GM10248 (cell line): ENCODE results near the gene GRAP2.
"Not testable (repeated sequence)": the region's sequence is repeated elsewhere in the genome, so short reads cannot be mapped to it uniquely, and the experiment has no call there.

Experiments
- CTCF ChIA-PET: fragments of 300-600 bp; sonication (Branson Sonifier 250); formaldehyde crosslinking; extraction: SDS; loops from one replicate; lab custom pipeline; 2021; ENCODE audit warnings: antibody characterized with exemption; lab: Yijun Ruan, JAX
- POLR2A ChIA-PET: fragments of 350-650 bp; sonication (Branson Sonifier 250); formaldehyde crosslinking; extraction: SDS; loops from one replicate; lab custom pipeline; 2020; ENCODE audit warnings: antibody characterized with exemption; lab: Yijun Ruan, JAX
- DNase-seq: peaks from one replicate; pipeline ENCODE4 v3.0.0; 2012; ENCODE audit errors: extremely low spot score
- TF ChIP-seq, protein P1 (sequence below): IDR thresholded peaks from 2 replicates; pipeline ENCODE4 v1.5.1; 2012; ENCODE audit warnings: mild to moderate bottlenecking, low read depth; ENCODE audit errors: extremely low read depth, missing control alignments, control extremely low read depth

Gene GRAP2

DNA sequence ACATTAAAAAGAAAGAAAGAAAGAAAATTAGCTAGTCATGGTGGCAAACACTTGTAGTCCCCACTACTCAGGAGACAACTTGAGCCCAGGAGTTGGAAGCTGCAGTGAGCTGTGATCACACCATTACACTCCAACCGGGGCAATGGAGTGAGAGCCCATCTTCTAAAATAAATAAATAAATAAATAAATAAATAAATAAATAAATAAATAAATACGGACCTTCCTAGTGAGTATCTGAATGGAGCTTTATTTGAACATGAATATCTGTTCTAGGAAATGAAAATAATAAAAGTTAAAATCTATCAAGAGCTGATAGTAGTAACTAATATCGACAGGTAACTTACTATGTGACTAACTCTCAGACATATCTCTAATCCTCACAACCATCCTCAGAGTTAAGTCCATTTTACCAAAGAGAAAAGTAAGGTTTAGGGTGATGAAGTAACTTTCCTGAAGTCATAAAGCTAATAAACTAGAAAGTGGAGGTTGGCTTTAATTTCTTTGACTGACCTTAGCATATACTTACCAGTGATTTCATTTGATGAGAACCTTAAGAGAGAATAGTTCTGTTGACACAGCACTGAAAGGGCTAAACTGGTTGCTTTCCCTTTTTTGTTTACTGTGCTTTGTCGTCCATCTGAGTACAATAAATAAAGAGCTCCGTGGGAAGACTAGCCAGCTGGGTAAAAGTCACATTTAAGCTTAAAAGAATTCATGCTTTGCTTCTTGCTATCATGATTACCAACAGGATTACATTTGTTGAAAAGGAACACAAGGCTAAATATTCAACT is 29.7 kb upstream of the GRAP2 start:
- POLR2A ChIA-PET = no interaction called here
- TF ChIP-seq, protein P1, sequence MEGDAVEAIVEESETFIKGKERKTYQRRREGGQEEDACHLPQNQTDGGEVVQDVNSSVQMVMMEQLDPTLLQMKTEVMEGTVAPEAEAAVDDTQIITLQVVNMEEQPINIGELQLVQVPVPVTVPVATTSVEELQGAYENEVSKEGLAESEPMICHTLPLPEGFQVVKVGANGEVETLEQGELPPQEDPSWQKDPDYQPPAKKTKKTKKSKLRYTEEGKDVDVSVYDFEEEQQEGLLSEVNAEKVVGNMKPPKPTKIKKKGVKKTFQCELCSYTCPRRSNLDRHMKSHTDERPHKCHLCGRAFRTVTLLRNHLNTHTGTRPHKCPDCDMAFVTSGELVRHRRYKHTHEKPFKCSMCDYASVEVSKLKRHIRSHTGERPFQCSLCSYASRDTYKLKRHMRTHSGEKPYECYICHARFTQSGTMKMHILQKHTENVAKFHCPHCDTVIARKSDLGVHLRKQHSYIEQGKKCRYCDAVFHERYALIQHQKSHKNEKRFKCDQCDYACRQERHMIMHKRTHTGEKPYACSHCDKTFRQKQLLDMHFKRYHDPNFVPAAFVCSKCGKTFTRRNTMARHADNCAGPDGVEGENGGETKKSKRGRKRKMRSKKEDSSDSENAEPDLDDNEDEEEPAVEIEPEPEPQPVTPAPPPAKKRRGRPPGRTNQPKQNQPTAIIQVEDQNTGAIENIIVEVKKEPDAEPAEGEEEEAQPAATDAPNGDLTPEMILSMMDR = no peak

DNA sequence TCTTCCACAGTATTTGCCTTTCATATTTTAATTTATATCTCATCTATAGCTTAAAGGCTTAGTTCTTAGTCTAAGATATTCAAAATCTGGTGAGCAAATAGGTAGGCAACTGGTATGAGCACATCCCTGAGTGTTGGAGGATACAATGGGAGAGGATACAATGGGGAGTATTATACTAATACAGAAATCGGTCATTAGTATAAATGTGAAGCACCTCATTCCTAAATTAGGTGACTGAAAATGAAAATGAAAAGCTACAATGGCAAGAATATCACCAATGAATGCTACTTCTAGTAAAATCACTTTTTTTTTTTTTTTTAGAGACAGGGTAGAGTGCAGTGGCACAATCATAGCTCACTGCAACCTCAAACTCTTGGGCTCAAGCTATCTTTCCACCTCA is 28.3 kb upstream of the GRAP2 start:
- ChIA-PET CTCF (interaction anchor here (0.9 to 2.1 kb wide), 4 partner anchors 8 to 32 kb away, joined by 3 to 6 read pairs (median 4); no protein-coding TSS in a partner anchor), POLR2A (no interaction called here)
- TF ChIP-seq, protein P1 = no peak
- DNase-seq = no peak

More for the DNA sequence above, 29.7 kb upstream of the GRAP2 start:
- CTCF ChIA-PET = interaction anchor here (1.4 to 2.1 kb wide), 3 partner anchors 19 to 33 kb away, joined by 4 to 6 read pairs (median 5); no protein-coding TSS in a partner anchor
- no peak for DNase-seq

DNA sequence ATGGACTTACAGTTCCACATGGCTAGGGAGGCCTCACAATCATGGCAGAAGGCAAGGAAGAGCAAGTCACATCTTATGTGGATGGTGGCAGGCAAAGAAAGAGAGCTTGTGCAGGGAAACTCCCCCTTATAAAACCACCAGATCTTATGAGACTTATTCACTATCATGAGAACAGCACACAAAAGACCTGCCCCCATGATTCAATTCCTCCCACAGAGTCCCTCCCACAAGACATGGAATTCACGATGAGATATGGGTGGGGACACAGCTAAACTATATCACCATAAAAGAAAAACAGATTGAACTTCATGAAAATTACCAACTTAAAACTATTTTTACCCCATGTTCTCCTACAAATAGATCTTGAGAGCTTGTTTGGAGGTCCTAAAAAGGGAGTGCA is 26.9 kb upstream of the GRAP2 start:
- TF ChIP-seq, protein P1 = no peak
- CTCF ChIA-PET = interaction anchor here (1.2 to 1.6 kb wide), 5 partner anchors 8 to 59 kb away, joined by 3 to 6 read pairs (median 4); no protein-coding TSS in a partner anchor
- DNase-seq = no peak
- POLR2A ChIA-PET = no interaction called here

DNA sequence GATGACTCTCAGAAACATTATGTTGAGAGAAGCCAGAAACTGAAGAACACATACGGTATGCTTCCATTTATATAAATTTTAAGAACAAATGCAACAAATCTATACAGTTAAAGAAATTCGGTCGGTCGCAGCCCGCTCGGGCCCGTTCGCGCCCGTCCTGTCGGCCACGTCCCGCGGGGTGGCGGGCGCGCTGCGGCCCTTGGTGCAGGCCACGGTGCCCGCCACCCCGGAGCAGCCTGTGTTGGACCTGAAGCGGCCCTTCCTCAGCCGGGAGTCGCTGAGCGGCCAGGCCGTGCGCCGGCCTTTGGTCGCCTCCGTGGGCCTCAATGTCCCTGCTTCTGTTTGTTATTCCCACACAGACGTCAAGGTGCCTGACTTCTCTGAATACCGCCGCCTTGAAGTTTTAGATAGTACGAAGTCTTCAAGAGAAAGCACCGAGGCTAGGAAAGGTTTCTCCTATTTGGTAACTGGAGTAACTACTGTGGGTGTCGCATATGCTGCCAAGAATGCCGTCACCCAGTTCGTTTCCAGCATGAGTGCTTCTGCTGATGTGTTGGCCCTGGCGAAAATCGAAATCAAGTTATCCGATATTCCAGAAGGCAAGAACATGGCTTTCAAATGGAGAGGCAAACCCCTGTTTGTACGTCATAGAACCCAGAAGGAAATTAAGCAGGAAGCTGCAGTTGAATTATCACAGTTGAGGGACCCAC is 25.6 kb upstream of the GRAP2 start:
- POLR2A ChIA-PET, DNase-seq: not testable (repeated sequence)
- CTCF ChIA-PET = interaction anchor here (1.4 to 1.6 kb wide), 2 partner anchors 9 to 24 kb away, joined by 3 to 4 read pairs; no protein-coding TSS in a partner anchor

DNA sequence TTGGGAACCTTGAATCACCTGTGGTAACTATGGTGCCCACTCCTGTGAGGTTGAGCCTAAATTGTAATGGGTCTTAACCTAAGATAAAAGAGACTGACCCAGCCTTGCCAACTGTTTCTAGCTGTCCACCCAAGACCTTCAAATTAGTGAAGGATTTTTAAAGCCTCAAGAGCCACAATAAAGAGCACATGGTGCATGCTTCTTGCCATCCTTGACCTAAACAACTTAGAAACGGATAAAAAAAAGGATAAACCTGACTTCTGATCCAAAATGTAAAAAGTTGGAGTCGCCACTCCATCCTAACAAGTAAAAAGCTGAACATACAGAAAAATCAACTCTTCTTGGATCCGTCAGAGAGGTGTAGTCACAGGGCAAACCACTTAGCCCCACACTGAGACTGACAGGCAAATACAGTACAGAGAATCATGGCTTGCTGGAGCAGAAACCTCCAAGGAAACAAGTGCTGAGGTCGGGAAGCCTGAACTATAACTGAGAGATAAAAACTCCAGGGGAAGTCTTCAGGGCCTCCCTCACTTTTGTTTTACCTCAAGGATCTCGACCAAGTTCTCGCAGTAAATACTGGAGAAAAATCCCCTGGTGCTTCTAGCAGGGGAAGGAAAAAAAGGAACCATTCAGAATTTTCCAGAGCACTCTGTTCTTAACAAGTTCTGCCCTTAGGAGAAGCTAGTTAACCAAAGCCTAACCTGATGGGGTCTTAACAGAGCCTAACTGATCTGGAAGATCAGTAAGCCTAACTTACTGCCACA is 23.6 kb upstream of the GRAP2 start:
- POLR2A ChIA-PET = no interaction called here
- TF ChIP-seq, protein P1 = no peak
- no peak for DNase-seq
- CTCF ChIA-PET = no interaction called here

DNA sequence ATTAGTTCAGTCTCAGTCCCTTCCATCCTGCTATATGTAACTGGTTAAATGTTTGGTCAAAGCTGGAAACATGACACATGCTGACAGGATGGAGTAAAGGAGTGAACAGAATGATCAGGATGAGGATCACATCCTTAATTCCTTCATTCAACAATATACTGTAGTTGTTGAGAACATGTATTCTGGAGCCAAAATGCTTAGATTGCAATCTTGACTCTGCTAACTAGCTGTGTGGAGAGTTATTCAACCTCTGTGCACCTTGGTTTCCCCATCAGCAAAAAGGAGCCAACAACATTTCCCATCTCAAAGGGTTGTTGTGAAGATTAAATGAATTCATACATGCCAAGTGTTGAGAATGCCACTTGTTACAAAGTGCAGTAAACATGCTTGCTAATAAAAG is 20.2 kb upstream of the GRAP2 start:
- ChIA-PET POLR2A (no interaction called here), CTCF (interaction anchor here (1.9 kb wide), 1 partner anchor 12 kb away, joined by 5 read pairs; no protein-coding TSS in a partner anchor)
- no peak for DNase-seq
- TF ChIP-seq, protein P1 = no peak
